Activated CD8-positive, alpha-beta T cell treated with anti-CD3 and anti-CD28 coated beads for 36 hours (primary cell): Measurements from ENCODE around the gene NCAM1. TPM values are rescaled to one million over a fixed set of nuclear protein-coding genes. Genes with fewer than 3 reads are reported as not detected.

Experiments
- ATAC-seq: fragments of 200-7000 bp; cut with Tn5 transposase; one replicate; pipeline ENCODE4 v1.10.0; 2021; ENCODE audit warnings: mild to moderate bottlenecking, moderate library complexity
- CTCF ChIA-PET: fragments of 350-600 bp; sonication (Branson Sonifier 250); formaldehyde crosslinking; loops from one replicate; lab custom pipeline; 2021; ENCODE audit warnings: antibody characterized with exemption; lab: Charles Lee
- POLR2A ChIA-PET: fragments of 350-600 bp; sonication (Branson Sonifier 250); formaldehyde crosslinking; loops from one replicate; lab custom pipeline; 2021; ENCODE audit warnings: antibody characterized with exemption; lab: Charles Lee
- DNase-seq: peaks from one replicate; pipeline ENCODE4 v3.0.0-alpha.2; 2020
- H3K27ac Mint-ChIP-seq: one replicate; pipeline ENCODE4 v1.8.0; 2021; ENCODE audit warnings: mild to moderate bottlenecking, mixed read lengths
- H3K27me3 Mint-ChIP-seq: one replicate; pipeline ENCODE4 v1.8.0; 2021; ENCODE audit warnings: mixed read lengths
- H3K36me3 Mint-ChIP-seq: one replicate; pipeline ENCODE4 v1.8.0; 2021; ENCODE audit warnings: low read depth, mixed read lengths
- H3K4me1 Mint-ChIP-seq: one replicate; pipeline ENCODE4 v1.8.0; 2021; ENCODE audit warnings: low read depth, mixed read lengths
- H3K4me3 Mint-ChIP-seq: one replicate; pipeline ENCODE4 v1.8.0; 2021; ENCODE audit warnings: mild to moderate bottlenecking, moderate library complexity, mixed read lengths
- H3K9me3 Mint-ChIP-seq: one replicate; pipeline ENCODE4 v1.8.0; 2021; ENCODE audit warnings: mixed read lengths
- intact Hi-C: fragments of 100-400 bp; cut with micrococcal nuclease; formaldehyde crosslinking; loops from one replicate; pipeline ENCODE4 v1.10.0; 2022
- total RNA-seq, 2 experiments: library from RNA; stranded (reverse); gene quantifications; one replicate each; pipeline ENCODE4 v1.2.3, GENCODE V29; 2021
- TF ChIP-seq, protein P1 (sequence below): fragments of 200-600 bp; IDR thresholded peaks from one replicate; pipeline ENCODE4 v1.8.0; 2022; ENCODE audit warnings: antibody characterized with exemption, mild to moderate bottlenecking

NCAM1 gene
- total RNA-seq, 2 experiments from 2014 or later, result 0.47 to 0.56 TPM

DNA sequence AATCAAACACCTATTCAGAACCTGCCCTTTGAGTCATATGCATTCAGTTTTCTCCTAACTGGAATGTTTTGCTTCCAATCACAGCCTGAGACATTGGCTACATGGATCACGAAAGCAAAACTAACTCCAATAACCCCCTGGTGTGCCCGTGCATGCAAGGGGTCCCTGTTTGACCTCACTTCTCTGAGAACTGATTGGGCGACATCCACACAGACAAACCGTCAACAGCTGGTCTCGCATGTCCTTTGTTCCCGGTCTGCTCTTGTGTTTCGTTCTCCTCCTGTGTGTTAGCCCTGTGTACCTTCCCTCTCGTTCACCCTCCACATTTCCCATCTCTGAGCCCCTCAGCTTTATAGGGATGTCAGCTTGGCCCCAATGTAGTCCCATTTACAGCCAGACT lies 286.0 kb downstream of the NCAM1 start:
- no peak for ATAC-seq
- peaks cover 13% of the 10 kb centered on the region for H3K4me1 Mint-ChIP-seq

DNA sequence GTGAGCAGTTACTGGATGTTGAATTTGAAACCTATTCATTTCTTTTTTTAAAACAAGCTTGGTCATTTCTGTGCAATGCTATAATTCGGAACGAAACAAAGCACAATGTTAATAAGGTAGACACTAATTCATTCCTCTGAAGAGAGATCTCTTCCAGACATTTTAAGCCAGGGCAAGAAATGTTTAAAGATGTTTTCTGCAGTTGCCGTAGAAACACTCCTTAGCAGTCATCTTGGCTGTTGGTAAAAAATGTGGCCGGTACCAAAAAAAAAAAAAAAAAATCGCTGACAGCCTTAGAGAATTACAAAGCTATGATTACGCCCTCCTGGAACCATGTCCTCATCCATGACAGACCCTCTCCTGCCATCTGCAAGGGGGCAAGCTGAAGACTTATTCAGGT lies 286.7 kb downstream of the NCAM1 start:
- Mint-ChIP-seq H3K9me3 (no peaks in the 10 kb centered on the region), H3K4me3 (no peak overlapping the region), H3K36me3 (no peaks in the 10 kb centered on the region), H3K4me1 (peaks cover 9% of the 10 kb centered on the region), H3K27ac (no peak overlapping the region), H3K27me3 (peaks cover 42% of the 10 kb centered on the region)
- ATAC-seq (no peak), DNase-seq (no peak)
- CTCF ChIA-PET, result interaction anchor here (0.9 kb wide), 1 partner anchor 655 kb away, joined by 3 read pairs; no protein-coding TSS in a partner anchor
- TF ChIP-seq, protein P1, sequence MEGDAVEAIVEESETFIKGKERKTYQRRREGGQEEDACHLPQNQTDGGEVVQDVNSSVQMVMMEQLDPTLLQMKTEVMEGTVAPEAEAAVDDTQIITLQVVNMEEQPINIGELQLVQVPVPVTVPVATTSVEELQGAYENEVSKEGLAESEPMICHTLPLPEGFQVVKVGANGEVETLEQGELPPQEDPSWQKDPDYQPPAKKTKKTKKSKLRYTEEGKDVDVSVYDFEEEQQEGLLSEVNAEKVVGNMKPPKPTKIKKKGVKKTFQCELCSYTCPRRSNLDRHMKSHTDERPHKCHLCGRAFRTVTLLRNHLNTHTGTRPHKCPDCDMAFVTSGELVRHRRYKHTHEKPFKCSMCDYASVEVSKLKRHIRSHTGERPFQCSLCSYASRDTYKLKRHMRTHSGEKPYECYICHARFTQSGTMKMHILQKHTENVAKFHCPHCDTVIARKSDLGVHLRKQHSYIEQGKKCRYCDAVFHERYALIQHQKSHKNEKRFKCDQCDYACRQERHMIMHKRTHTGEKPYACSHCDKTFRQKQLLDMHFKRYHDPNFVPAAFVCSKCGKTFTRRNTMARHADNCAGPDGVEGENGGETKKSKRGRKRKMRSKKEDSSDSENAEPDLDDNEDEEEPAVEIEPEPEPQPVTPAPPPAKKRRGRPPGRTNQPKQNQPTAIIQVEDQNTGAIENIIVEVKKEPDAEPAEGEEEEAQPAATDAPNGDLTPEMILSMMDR, result no peak
- intact Hi-C loops, result no loop called here
- POLR2A ChIA-PET, result no interaction called here

More for the DNA sequence above, 286.0 kb downstream of the NCAM1 start:
- peaks cover 45% of the 10 kb centered on the region for H3K27me3 Mint-ChIP-seq
- ChIA-PET CTCF (interaction anchor here (0.6 kb wide), 1 partner anchor 448 kb away, joined by 3 read pairs; no protein-coding TSS in a partner anchor), POLR2A (no interaction called here)
- TF ChIP-seq, protein P1, result no peak
- no peak overlapping the region for H3K4me3 Mint-ChIP-seq
- H3K27ac Mint-ChIP-seq, result no peak overlapping the region
- no peaks in the 10 kb centered on the region for H3K9me3 Mint-ChIP-seq
- H3K36me3 Mint-ChIP-seq, result no peaks in the 10 kb centered on the region
- intact Hi-C loops, result no loop called here
- no peak for DNase-seq

DNA sequence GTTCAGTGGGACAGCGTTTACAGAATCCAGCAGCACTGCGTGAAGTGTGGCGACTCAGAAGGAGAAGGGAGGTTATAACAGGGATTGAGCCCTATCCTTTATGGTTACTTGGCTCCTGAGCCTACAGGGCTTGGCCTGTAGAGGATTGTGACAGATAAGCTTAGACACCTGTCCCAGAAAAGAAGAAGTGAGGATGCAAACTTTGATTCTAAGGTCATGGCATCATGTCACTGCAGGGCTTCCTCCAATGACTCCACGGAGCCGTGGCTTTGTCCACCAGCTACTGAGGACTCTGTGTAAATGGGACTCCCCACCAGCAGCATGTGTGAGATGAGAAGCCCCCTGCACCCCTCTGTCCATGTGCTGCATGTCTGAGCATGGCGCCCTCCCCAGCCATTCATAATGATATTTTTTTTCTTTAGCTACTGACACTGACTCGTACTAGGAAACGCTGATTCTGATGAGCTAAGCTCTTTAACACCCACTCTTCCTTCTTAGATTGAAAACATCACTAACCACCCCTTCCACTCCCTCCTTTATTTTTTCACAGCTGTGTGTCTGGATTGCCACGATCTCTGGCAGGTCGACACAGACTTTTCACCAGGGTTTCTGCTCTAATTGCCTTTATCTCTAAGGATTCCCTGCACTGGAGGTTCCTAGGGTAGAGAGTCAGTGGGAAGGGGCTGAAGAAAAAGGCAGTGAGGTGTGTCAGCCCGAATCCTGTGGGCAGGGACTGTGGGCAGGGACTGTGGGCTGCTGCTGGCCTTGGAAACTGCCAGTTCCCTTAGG lies 287.7 kb downstream of the NCAM1 start:
- intact Hi-C loops, result no loop called here
- Mint-ChIP-seq H3K27me3 (peaks cover 38% of the 10 kb centered on the region), H3K27ac (no peak overlapping the region), H3K36me3 (no peaks in the 10 kb centered on the region), H3K4me1 (peaks cover 4% of the 10 kb centered on the region), H3K9me3 (no peaks in the 10 kb centered on the region), H3K4me3 (no peak overlapping the region)
- ATAC-seq (peak; percentile 62), DNase-seq (peak; percentile 5)
- CTCF ChIA-PET, result interaction anchor here (0.9 kb wide), 1 partner anchor 656 kb away, joined by 3 read pairs; no protein-coding TSS in a partner anchor
- TF ChIP-seq, protein P1, result no peak
- POLR2A ChIA-PET, result no interaction called here

DNA sequence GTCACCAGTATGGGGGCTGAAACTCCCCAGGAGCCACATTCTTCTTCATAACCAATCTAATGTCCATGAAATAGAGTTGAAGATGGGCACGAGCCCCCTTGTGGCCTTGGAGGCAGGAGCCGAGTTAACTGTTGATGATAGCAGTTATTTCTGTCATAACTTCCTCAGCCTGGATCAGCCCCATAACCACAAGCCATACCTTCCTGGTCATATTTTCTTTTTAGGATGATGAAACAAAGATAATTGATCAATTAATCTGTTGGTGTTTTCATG lies 288.2 kb downstream of the NCAM1 start:
- no peak for ATAC-seq
- Mint-ChIP-seq H3K27me3 (peaks cover 32% of the 10 kb centered on the region), H3K4me3 (no peak overlapping the region), H3K36me3 (no peaks in the 10 kb centered on the region), H3K9me3 (no peaks in the 10 kb centered on the region), H3K27ac (no peak overlapping the region), H3K4me1 (peaks cover 4% of the 10 kb centered on the region)
- ChIA-PET POLR2A (no interaction called here), CTCF (no interaction called here)
- no peak for DNase-seq
- TF ChIP-seq, protein P1, result no peak
- intact Hi-C loops, result no loop called here

DNA sequence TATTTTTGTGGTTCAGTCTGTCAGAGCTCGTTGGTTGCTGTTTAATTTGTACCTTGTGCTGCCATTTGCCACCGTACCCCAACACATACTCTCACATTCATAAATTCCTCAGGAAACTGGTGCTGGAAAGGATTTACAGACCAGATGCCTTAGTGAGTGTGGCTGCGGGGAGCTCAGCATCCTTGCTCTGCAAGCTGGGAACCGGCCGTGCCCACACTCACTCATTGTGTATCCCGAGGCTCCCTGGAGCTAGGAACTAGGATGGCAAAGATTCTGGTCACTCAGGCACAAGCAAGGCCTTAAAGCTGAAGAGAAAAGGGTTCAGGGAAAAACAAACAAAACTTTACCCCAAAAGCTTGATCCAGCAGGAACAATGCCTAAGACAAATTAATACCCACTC lies 288.6 kb downstream of the NCAM1 start:
- no peak for ATAC-seq
- intact Hi-C loops, result no loop called here
- Mint-ChIP-seq H3K36me3 (no peaks in the 10 kb centered on the region), H3K27ac (no peak overlapping the region), H3K27me3 (peaks cover 29% of the 10 kb centered on the region), H3K4me1 (peaks cover 4% of the 10 kb centered on the region), H3K9me3 (no peaks in the 10 kb centered on the region), H3K4me3 (no peak overlapping the region)
- POLR2A ChIA-PET, result no interaction called here
- CTCF ChIA-PET, result no interaction called here
- DNase-seq, result no peak
- TF ChIP-seq, protein P1, result no peak
